Lung (tissue), 12 donors: Measurements from ENCODE around the gene RAI1. TPM values are rescaled to one million over a fixed set of nuclear protein-coding genes. Genes with fewer than 3 reads are reported as not detected.
A peak's percentile ranks its signal among the peaks of the same experiment; 100 is the strongest.

Experiments used
- ATAC-seq: fragments of 200-7000 bp; cut with Tn5 transposase; one replicate; pipeline ENCODE4 v1.9.1; 2020; ENCODE audit warnings: moderate number of reproducible peaks; ENCODE audit not compliant: insufficient read depth, low FRiP score
- DNase-seq, 3 donors: peaks; one replicate each; pipeline ENCODE4 v3.0.0-alpha.2; 2013 to 2017
- H3K27ac ChIP-seq, 2 donors: one replicate each; pipeline ENCODE4 v1.5.1; 2013; ENCODE audit warnings: mild to moderate bottlenecking in 2 of 2, moderate library complexity in 2 of 2, control low read depth in 1 of 2, inconsistent platforms in 1 of 2, low read depth in 1 of 2, low read length in 1 of 2
- H3K27me3 ChIP-seq, 3 donors: one replicate each; pipeline ENCODE4 v1.5.1; 2013; ENCODE audit warnings: low read length in 2 of 3; ENCODE audit not compliant: control insufficient read depth in 3 of 3, insufficient read depth in 3 of 3
- H3K36me3 ChIP-seq, 4 donors: one replicate each; pipeline ENCODE4 v1.5.1; 2013; ENCODE audit warnings: low read length in 4 of 4, mild to moderate bottlenecking in 1 of 4, moderate library complexity in 1 of 4; ENCODE audit not compliant: control insufficient read depth in 4 of 4, insufficient read depth in 4 of 4
- H3K4me1 ChIP-seq, 5 donors: one replicate each; pipeline ENCODE4 v1.5.1; 2013; ENCODE audit warnings: low read length in 5 of 5, mild to moderate bottlenecking in 2 of 5, moderate library complexity in 1 of 5; ENCODE audit not compliant: control insufficient read depth in 5 of 5, insufficient read depth in 5 of 5
- H3K4me3 ChIP-seq: one replicate; pipeline ENCODE4 v1.5.1; 2013; ENCODE audit warnings: mild to moderate bottlenecking, control low read depth, moderate library complexity
- H3K9ac ChIP-seq, 2 donors: one replicate each; pipeline ENCODE4 v1.5.1; 2013; ENCODE audit warnings: low read length in 2 of 2, control low read depth in 1 of 2; ENCODE audit not compliant: insufficient read depth in 1 of 2
- H3K9me3 ChIP-seq, 4 donors: one replicate each; pipeline ENCODE4 v1.5.1; 2013; ENCODE audit warnings: low read length in 3 of 4, mild to moderate bottlenecking in 1 of 4, moderate library complexity in 1 of 4; ENCODE audit not compliant: control insufficient read depth in 4 of 4, insufficient read depth in 3 of 4
- WGBS, 2 donors: extraction: QIAGEN DNeasy Blood & Tissue Kit; methylation state at CpG; one replicate each; pipeline ENCODE4 v1.1.7; 2013; 5-methylcytosine and 5-hydroxymethylcytosine counted together
- polyA plus RNA-seq, 2 donors: library from polyadenylated mRNA; stranded (reverse); fragments of 200-250 nt; gene quantifications; one replicate each; pipeline ENCODE4 v1.2.1, GENCODE V29; 2013
- total RNA-seq, 2 donors: library from RNA; depleted of rRNA in 1 of 2; stranded (reverse); fragments of >200 nt in 1 of 2; gene quantifications; one replicate each; pipeline ENCODE4 v1.2.1, GENCODE V29; 2014 to 2021
- TF ChIP-seq, protein P1 (sequence below): IDR thresholded peaks from 2 replicates; pipeline ENCODE4 v1.5.1; 2012; ENCODE audit warnings: mild to moderate bottlenecking; ENCODE audit errors: control extremely low read depth, extremely low read depth
- donor health status: control.
- donor health status: control.
- donor health status: Bipolar disorder and iron deficiency.
- donor health status: healthy.
- donor health status: DM: yes; HTN: yes; CAD: no.

RAI1 gene
- total and polyA plus RNA-seq, 4 donors: 14.5 to 44.4 (median 28.3) TPM

GRCh38 chr17:17840751-17841591 lies 159.7 kb downstream of the RAI1 start:
- Histone ChIP-seq H3K9ac (no peak overlapping the region), H3K9me3 (no peaks in the 10 kb centered on the region), H3K4me3 (no peak overlapping the region), H3K36me3 (peaks cover 0 to 4% (median 0%) of the 10 kb centered on the region in 4 donors), H3K27me3 (no peaks in the 10 kb centered on the region), H3K27ac (peak overlapping the region; percentile 96 to 100), H3K4me1 (peaks cover 20 to 59% (median 33%) of the 10 kb centered on the region in 5 donors)
- no peak for ATAC-seq
- WGBS, 2 donors: 38 to 41% methylated on average over 5 to 7 of the region's 7 CpGs
- TF ChIP-seq, protein P1, sequence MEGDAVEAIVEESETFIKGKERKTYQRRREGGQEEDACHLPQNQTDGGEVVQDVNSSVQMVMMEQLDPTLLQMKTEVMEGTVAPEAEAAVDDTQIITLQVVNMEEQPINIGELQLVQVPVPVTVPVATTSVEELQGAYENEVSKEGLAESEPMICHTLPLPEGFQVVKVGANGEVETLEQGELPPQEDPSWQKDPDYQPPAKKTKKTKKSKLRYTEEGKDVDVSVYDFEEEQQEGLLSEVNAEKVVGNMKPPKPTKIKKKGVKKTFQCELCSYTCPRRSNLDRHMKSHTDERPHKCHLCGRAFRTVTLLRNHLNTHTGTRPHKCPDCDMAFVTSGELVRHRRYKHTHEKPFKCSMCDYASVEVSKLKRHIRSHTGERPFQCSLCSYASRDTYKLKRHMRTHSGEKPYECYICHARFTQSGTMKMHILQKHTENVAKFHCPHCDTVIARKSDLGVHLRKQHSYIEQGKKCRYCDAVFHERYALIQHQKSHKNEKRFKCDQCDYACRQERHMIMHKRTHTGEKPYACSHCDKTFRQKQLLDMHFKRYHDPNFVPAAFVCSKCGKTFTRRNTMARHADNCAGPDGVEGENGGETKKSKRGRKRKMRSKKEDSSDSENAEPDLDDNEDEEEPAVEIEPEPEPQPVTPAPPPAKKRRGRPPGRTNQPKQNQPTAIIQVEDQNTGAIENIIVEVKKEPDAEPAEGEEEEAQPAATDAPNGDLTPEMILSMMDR: no peak
- peak in 2 of 3 donors; percentile 61 to 62 for DNase-seq

- peak; percentile 22 for ATAC-seq
- TF ChIP-seq, protein P1: no peak
- DNase-seq: peak; percentile 69 to 86 (median 80)
- peak overlapping the region; percentile 96 to 100 for H3K27ac ChIP-seq
- H3K4me3 ChIP-seq: no peak overlapping the region
- no peak overlapping the region for H3K9ac ChIP-seq
- peaks cover 20 to 54% (median 33%) of the 10 kb centered on the region in 5 donors for H3K4me1 ChIP-seq
- H3K27me3 ChIP-seq: no peaks in the 10 kb centered on the region
- no peaks in the 10 kb centered on the region for H3K9me3 ChIP-seq
- peaks cover 0 to 10% (median 0%) of the 10 kb centered on the region in 4 donors for H3K36me3 ChIP-seq
- 59 to 89% methylated on average over 1 of the region's 1 CpG for WGBS, 2 donors
These were observed 160.4 kb downstream of the RAI1 start for GRCh38 chr17:17841601-17842025.

GRCh38 chr17:17842111-17842876 lies 161.0 kb downstream of the RAI1 start:
- peak overlapping the region; percentile 96 to 100 for H3K27ac ChIP-seq
- no peak overlapping the region for H3K9ac ChIP-seq

More at GRCh38 chr17:17842111-17842876, 161.0 kb downstream of the RAI1 start:
- WGBS, 2 donors: 66 to 84% methylated on average over 9 of the region's 9 CpGs
- H3K4me3 ChIP-seq: no peak overlapping the region
- ATAC-seq (no peak), DNase-seq (no peak)
- peaks cover 0 to 16% (median 0%) of the 10 kb centered on the region in 4 donors for H3K36me3 ChIP-seq
- H3K27me3 ChIP-seq: no peaks in the 10 kb centered on the region
- H3K9me3 ChIP-seq: no peaks in the 10 kb centered on the region
- peaks cover 17 to 48% (median 32%) of the 10 kb centered on the region in 5 donors for H3K4me1 ChIP-seq
- TF ChIP-seq, protein P1: no peak
